ENCODE results near the gene SELENOP. TPM values are rescaled to one million over a fixed set of nuclear protein-coding genes. Genes with fewer than 3 reads are reported as not detected.

SELENOP gene
- total RNA-seq, 1 donor = 31.1 TPM

DNA sequence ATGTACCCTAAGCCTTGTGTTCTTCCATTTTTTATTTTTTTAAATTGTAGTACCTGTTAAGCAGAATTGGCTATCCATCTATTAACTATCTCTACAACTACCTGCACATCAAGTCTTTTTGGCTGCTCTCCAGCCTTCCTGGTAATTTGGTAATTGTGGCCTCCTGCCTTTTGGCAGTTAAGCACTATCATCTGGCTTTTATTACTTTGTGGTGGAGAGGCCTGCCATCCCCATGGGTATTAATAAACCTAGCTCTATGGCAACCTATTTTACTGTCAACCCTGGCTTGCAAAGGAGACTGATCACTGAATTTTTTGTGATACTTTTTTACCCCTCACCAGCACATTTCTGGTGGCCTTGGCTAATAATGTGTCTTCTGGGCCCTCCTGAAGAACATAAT, 20.5 kb downstream of the SELENOP start:
- TF ChIP-seq, protein P1, sequence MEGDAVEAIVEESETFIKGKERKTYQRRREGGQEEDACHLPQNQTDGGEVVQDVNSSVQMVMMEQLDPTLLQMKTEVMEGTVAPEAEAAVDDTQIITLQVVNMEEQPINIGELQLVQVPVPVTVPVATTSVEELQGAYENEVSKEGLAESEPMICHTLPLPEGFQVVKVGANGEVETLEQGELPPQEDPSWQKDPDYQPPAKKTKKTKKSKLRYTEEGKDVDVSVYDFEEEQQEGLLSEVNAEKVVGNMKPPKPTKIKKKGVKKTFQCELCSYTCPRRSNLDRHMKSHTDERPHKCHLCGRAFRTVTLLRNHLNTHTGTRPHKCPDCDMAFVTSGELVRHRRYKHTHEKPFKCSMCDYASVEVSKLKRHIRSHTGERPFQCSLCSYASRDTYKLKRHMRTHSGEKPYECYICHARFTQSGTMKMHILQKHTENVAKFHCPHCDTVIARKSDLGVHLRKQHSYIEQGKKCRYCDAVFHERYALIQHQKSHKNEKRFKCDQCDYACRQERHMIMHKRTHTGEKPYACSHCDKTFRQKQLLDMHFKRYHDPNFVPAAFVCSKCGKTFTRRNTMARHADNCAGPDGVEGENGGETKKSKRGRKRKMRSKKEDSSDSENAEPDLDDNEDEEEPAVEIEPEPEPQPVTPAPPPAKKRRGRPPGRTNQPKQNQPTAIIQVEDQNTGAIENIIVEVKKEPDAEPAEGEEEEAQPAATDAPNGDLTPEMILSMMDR (IDR thresholded peaks at IDR 0.05; ENCODE audit: insufficient read depth, low read depth, low read length) = no peak
- no peak overlapping the region for H3K4me3 ChIP-seq (ENCODE audit: low read depth, low read length)
- no peak for DNase-seq (ENCODE audit: low read depth)

DNA sequence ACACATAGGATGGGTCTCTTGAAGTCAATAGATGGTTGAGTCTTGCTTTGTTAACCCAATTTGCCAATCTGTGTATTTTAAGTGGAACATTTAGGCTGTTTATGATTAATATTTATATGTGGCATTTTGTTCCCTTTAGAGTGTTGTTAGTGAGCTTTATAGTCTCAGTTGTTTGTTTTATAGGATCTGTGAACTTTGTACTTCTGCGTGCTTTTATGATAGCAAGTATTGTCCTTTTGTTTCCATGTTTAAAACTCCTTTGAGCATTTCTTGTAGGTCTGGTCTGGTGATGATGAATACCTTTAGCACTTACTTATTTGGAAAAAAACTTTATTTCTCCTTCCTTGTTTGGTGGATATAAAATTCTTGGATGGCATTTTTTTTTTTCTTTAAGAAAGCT, 23.8 kb downstream of the SELENOP start:
- no peak overlapping the region for H3K4me3 ChIP-seq (ENCODE audit: low read depth, low read length)
- DNase-seq (ENCODE audit: low read depth) = no peak
- TF ChIP-seq, protein P1 (IDR thresholded peaks at IDR 0.05; ENCODE audit: insufficient read depth, low read depth, low read length) = no peak

DNA sequence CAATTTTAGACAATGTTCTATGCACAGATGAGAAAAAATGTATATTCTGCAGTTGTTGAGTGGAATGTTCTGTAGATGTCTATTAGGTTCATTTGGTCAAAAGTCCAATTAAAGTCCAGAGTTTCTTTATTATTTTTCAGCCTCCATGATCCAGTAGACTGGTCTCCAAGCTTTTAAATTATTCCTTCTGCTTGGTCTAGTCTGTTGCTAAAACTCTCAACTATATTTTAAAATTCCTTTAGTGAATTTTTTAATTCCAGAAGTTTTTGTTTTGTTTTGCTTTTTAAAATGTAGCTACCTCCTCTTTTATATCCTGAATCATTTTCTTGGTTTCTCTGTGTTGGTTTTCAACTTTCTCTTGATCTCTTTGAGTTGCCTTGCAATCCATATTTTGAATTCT, 24.6 kb downstream of the SELENOP start:
- TF ChIP-seq, protein P1 (IDR thresholded peaks at IDR 0.05; ENCODE audit: insufficient read depth, low read depth, low read length) = no peak
- DNase-seq (ENCODE audit: low read depth) = no peak

DNA sequence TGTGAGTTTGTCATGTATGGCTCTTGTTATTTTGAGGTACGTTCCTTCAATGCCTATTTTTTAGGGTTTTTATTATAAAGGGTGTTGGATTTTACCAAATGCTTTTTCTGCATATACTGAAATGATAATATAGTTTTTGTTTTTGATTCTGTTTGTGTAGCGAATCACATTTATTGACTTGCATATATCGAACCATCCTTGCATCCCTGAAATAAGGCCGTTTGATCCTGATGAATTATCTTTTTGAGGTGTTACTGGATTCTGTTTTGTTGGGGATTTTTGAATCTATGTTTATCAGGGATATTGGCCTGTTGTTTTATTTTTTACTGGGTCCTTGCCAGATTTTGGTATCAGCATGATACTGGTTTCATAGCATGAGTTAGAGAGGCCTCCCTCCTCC, 25.9 kb downstream of the SELENOP start:
- TF ChIP-seq, protein P1 (IDR thresholded peaks at IDR 0.05; ENCODE audit: insufficient read depth, low read depth, low read length) = no peak
- DNase-seq (ENCODE audit: low read depth) = no peak
- no peak overlapping the region for H3K4me3 ChIP-seq (ENCODE audit: low read depth, low read length)

More for the DNA sequence above, 24.6 kb downstream of the SELENOP start:
- H3K4me3 ChIP-seq (ENCODE audit: low read depth, low read length) = no peak overlapping the region

DNA sequence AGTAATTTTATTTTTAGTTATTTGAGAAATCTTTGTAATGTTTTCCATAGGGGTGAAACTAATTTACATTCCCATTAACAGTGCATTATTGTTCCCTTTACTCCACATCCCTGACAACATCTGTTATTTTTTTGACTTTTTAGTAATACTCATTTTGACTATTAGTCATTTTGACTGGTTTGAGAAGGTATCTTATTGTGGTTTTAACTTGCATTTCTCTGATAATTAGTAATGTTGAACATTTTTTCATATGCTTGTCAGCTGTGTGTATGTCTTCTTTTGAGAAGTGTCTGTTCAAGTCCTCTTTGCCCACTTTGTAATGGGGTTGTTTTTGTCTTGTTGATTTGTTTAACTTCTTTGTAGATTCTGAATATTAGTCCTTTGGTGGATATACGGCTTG, 27.6 kb downstream of the SELENOP start:
- TF ChIP-seq, protein P1 (IDR thresholded peaks at IDR 0.05; ENCODE audit: insufficient read depth, low read depth, low read length) = no peak
- no peak overlapping the region for H3K4me3 ChIP-seq (ENCODE audit: low read depth, low read length)
- DNase-seq (ENCODE audit: low read depth) = no peak

DNA sequence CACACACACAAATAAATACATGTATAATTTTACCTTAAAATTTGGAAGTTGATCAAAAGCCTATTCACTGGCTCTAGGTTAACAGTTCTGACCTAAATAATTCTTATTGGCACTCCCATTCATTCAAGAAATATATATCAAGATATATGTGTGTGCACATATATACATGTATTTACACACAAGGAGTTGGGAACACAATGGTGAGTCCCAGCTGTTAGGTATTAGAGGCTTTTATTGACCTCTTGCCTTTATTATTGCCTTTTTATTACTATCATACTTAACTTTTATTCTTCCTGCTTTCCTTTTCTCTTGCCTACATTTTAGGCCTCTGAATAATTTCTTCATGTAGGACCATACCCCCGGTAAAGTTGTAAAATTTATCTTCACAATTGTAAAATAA, 30.1 kb downstream of the SELENOP start:
- no peak for DNase-seq (ENCODE audit: low read depth)
- H3K4me3 ChIP-seq (ENCODE audit: low read depth, low read length) = no peak overlapping the region
- TF ChIP-seq, protein P1 (IDR thresholded peaks at IDR 0.05; ENCODE audit: insufficient read depth, low read depth, low read length) = no peak

DNA sequence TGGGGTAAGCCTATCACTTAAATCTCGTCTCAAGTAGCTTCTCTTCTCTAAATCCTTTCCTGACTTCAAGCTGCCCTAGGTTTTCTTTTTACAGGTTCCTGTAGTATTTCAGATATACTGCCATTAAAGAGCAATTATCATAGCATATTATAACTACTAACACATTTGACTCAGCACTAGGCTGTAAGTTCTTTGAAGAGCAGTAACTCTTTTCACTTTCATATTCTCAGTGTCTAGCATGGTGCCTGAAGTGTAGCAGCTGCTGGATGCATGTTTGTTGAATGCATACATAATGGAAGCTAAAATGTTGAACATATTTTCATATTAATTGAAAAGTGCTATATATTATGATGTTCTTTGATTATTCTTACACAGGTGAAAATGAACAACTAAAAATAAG, 32.6 kb downstream of the SELENOP start:
- DNase-seq (ENCODE audit: low read depth) = no peak
- TF ChIP-seq, protein P1 (IDR thresholded peaks at IDR 0.05; ENCODE audit: insufficient read depth, low read depth, low read length) = no peak
- no peak overlapping the region for H3K4me3 ChIP-seq (ENCODE audit: low read depth, low read length)
